Lower leg skin (tissue), 3 donors: Measurements from ENCODE around the gene PRDM16.

Source experiments
- POLR2A ChIP-seq, 2 donors: fragments of 450-650 bp; IDR thresholded peaks; one replicate each; pipeline ENCODE4 v1.6.1; 2016 to 2017; ENCODE audit warnings: antibody characterized with exemption in 2 of 2, mild to moderate bottlenecking in 1 of 2, moderate library complexity in 1 of 2
- TF ChIP-seq, protein P1 (sequence below), 3 donors: fragments of 450-650 bp; IDR thresholded peaks; one replicate each; pipeline ENCODE4 v1.5.1; 2016; ENCODE audit warnings: antibody characterized with exemption in 3 of 3, mild to moderate bottlenecking in 3 of 3, moderate library complexity in 2 of 3

DNA sequence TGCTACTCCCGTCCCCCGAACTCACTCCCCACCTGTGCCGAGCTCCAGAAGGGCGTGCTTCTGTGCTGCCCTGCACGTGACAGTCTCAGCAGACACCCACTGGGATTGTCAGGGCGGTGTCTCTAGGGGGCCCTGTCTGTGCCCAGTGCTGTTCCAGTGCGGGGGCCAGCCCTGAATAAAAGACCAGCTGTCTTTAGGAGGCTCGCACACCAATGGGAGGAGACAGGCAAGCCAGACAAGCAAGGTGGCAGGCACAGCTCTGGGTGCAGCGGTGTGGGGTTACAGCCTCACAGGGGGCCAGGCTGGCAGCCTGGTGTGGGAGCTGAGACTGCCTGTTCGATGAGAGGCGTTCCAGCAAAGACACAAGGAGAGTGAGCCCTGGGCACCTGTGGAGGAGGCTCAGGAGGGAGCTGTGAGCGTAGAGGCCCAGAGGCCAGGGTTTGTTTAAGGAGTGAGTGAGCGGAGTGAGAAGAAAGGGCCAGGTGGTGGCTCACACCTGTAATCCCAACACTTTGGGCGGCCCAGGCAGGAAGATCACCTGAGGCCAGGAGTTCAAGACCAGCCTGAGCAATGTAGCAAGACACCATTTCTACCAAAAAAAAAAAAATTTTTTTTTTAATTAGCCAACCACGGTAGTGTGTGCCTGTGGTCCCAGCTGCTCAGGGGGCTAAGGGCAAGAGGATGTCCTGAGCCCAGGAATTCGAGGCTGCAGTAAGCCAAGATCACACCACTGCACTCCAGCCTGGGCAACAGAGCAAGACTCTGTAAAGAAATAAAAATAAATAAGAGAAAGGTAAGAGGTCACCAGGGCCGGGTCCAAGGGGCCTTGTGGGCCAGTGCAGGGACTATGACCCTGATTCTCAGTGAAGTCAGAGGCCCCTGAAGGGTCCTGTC lies 337.2 kb downstream of the PRDM16 start:
- TF ChIP-seq, protein P1, sequence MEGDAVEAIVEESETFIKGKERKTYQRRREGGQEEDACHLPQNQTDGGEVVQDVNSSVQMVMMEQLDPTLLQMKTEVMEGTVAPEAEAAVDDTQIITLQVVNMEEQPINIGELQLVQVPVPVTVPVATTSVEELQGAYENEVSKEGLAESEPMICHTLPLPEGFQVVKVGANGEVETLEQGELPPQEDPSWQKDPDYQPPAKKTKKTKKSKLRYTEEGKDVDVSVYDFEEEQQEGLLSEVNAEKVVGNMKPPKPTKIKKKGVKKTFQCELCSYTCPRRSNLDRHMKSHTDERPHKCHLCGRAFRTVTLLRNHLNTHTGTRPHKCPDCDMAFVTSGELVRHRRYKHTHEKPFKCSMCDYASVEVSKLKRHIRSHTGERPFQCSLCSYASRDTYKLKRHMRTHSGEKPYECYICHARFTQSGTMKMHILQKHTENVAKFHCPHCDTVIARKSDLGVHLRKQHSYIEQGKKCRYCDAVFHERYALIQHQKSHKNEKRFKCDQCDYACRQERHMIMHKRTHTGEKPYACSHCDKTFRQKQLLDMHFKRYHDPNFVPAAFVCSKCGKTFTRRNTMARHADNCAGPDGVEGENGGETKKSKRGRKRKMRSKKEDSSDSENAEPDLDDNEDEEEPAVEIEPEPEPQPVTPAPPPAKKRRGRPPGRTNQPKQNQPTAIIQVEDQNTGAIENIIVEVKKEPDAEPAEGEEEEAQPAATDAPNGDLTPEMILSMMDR (IDR thresholded peaks at IDR 0.05): no peak
- TF ChIP-seq POLR2A (IDR thresholded peaks at IDR 0.05): no peak
